ENCODE data around the gene RGS17.

DNA sequence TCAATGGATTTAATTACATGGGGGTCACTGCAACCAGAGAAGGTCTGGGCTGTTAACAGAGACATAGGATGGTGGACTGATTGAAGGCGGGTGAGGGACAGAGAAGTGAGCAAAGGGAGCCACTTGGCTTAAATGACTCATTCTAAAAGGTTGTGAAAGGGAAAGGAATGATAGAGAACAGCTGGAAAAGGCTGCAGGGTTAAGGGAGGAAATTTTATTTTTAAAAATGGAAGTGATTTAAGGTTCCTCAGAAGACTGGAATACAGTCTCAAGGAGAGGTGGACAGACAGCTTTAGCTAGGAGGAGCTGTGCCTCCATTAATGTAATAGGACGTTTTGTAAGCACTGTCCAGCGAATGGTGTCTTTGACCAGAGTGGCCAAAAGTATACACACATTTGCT lies 46.7 kb downstream of the RGS17 start:
- TF ChIP-seq, protein P1, sequence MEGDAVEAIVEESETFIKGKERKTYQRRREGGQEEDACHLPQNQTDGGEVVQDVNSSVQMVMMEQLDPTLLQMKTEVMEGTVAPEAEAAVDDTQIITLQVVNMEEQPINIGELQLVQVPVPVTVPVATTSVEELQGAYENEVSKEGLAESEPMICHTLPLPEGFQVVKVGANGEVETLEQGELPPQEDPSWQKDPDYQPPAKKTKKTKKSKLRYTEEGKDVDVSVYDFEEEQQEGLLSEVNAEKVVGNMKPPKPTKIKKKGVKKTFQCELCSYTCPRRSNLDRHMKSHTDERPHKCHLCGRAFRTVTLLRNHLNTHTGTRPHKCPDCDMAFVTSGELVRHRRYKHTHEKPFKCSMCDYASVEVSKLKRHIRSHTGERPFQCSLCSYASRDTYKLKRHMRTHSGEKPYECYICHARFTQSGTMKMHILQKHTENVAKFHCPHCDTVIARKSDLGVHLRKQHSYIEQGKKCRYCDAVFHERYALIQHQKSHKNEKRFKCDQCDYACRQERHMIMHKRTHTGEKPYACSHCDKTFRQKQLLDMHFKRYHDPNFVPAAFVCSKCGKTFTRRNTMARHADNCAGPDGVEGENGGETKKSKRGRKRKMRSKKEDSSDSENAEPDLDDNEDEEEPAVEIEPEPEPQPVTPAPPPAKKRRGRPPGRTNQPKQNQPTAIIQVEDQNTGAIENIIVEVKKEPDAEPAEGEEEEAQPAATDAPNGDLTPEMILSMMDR (tag by site-specific recombination; IDR thresholded peaks at IDR 0.05), result no peak
- no peak for TF ChIP-seq ZNF274 (IDR thresholded peaks at IDR 0.05; ENCODE audit: low read length)
- TF ChIP-seq ZNF274 (tag by site-specific recombination; IDR thresholded peaks at IDR 0.05; ENCODE audit: borderline replicate concordance), result no peak
